Hepatocyte (in vitro differentiated cells): ENCODE measurements around the gene KANSL2. TPM values are rescaled to one million over a fixed set of nuclear protein-coding genes. Genes with fewer than 3 reads are reported as not detected.
"Not testable (repeated sequence)": the region's sequence is repeated elsewhere in the genome, so short reads cannot be mapped to it uniquely, and the experiment has no call there.

Source experiments
- DNase-seq: peaks from one replicate; pipeline ENCODE4 v3.0.0-alpha.2; 2016; ENCODE audit warnings: low spot score
- H2AFZ ChIP-seq: fragments of 200-600 bp; sonication (generic); 2 replicates; pipeline ENCODE4 v1.6.0; 2016; ENCODE audit warnings: antibody characterized with exemption, mild to moderate bottlenecking
- H3K27ac ChIP-seq: fragments of 200-600 bp; sonication (generic); 2 replicates; pipeline ENCODE4 v1.5.1; 2016; ENCODE audit warnings: mild to moderate bottlenecking
- H3K27me3 ChIP-seq: fragments of 200-600 bp; sonication (generic); 2 replicates; pipeline ENCODE4 v1.6.1; 2016
- H3K36me3 ChIP-seq: fragments of 200-600 bp; sonication (generic); replicated peaks from 2 replicates; pipeline ENCODE4 v1.5.1; 2016; ENCODE audit warnings: low read depth; ENCODE audit not compliant: insufficient read depth
- H3K4me1 ChIP-seq: fragments of 200-600 bp; sonication (generic); 2 replicates; pipeline ENCODE4 v1.5.1; 2016; ENCODE audit warnings: mild to moderate bottlenecking, moderate library complexity; ENCODE audit not compliant: insufficient read depth
- H3K4me2 ChIP-seq: fragments of 200-600 bp; sonication (generic); 2 replicates; pipeline ENCODE4 v1.6.0; 2016
- H3K4me3 ChIP-seq: fragments of 200-600 bp; sonication (generic); 2 replicates; pipeline ENCODE4 v1.5.1; 2016; ENCODE audit warnings: mild to moderate bottlenecking
- H3K79me2 ChIP-seq: fragments of 200-600 bp; sonication (generic); 2 replicates; pipeline ENCODE4 v1.6.0; 2017; ENCODE audit warnings: mild to moderate bottlenecking
- H3K9me2 ChIP-seq: fragments of 200-600 bp; sonication (generic); replicated peaks from 2 replicates; pipeline ENCODE4 v1.6.0; 2017; ENCODE audit warnings: mild to moderate bottlenecking; ENCODE audit not compliant: insufficient read depth
- H3K9me3 ChIP-seq: fragments of 200-600 bp; sonication (generic); 2 replicates; pipeline ENCODE4 v1.5.1; 2016; ENCODE audit warnings: low read depth, mild to moderate bottlenecking
- H4K20me1 ChIP-seq: fragments of 200-600 bp; sonication (generic); 2 replicates; pipeline ENCODE4 v1.6.0; 2016; ENCODE audit warnings: mild to moderate bottlenecking; ENCODE audit not compliant: insufficient read depth, poor library complexity, severe bottlenecking
- CTCF ChIP-seq: fragments of 200-600 bp; sonication (generic); IDR thresholded peaks from 2 replicates; pipeline ENCODE4 v1.5.1; 2016; ENCODE audit warnings: antibody characterized with exemption, mild to moderate bottlenecking; ENCODE audit not compliant: poor library complexity
- EZH2 ChIP-seq: fragments of 200-600 bp; sonication (generic); IDR thresholded peaks from 2 replicates; pipeline ENCODE4 v1.6.1; 2016; ENCODE audit warnings: antibody characterized with exemption, mild to moderate bottlenecking, borderline replicate concordance
- EZH2phosphoT487 ChIP-seq: fragments of 200-600 bp; sonication (generic); IDR thresholded peaks from one replicate; pipeline ENCODE4 v1.6.1; 2018; ENCODE audit warnings: antibody characterized with exemption, mild to moderate bottlenecking, low read depth, moderate library complexity; ENCODE audit not compliant: unreplicated experiment, severe bottlenecking
- WGBS: methylation state at CpG from one replicate; pipeline ENCODE4 v1.1.6; 2016; ENCODE audit warnings: low lambda C conversion rate; ENCODE audit errors: missing lambda C conversion rate; 5-methylcytosine and 5-hydroxymethylcytosine counted together
- polyA plus RNA-seq: library from polyadenylated mRNA; unstranded; fragments of >200 nt; fragmentation: Nextera tagmentation; extraction: Ambion mirVana; gene quantifications from 2 replicates; pipeline ENCODE4 v1.2.1, GENCODE V29; 2016
- total RNA-seq: library from RNA; depleted of rRNA; stranded (reverse); fragments of >200 nt; gene quantifications from 2 replicates; pipeline ENCODE4 v1.2.3, GENCODE V29; 2014

The KANSL2 gene
- total and polyA plus RNA-seq, 2 experiments from 2014 or later = 22.6 to 33.3 TPM

DNA sequence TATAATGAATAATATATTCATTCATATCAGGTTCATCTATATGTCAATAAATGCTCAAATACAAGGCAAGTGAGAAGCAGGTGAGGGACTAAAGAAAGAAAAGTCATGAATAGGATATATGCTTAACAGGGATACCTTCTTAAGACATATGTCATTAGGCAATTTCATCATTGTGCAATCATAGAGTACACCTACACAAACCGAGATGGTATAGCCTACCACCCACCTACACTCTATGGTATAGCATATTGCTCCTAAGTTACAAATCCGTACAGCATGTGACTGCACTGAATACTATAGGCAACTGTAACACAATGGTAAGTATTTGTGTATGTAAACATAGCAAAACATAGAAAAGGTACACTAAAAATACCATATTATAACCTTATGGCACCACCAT is 39.0 kb downstream of the KANSL2 start:
- Histone ChIP-seq H2AFZ (no peak overlapping the region), H3K27ac (no peak overlapping the region), H3K4me2 (no peak overlapping the region), H3K27me3 (no peaks in the 10 kb centered on the region), H3K9me2 (no peaks in the 10 kb centered on the region), H3K9me3 (no peaks in the 10 kb centered on the region), H3K4me3 (no peak overlapping the region), H3K79me2 (no peaks in the 10 kb centered on the region), H3K36me3 (no peaks in the 10 kb centered on the region), H4K20me1 (no peaks in the 10 kb centered on the region), H3K4me1 (no peaks in the 10 kb centered on the region)
- no peak for TF ChIP-seq CTCF
- no peak for TF ChIP-seq EZH2
- TF ChIP-seq EZH2phosphoT487 = no peak
- 98% methylated on average over 2 of the region's 2 CpGs for WGBS
- no peak for DNase-seq

DNA sequence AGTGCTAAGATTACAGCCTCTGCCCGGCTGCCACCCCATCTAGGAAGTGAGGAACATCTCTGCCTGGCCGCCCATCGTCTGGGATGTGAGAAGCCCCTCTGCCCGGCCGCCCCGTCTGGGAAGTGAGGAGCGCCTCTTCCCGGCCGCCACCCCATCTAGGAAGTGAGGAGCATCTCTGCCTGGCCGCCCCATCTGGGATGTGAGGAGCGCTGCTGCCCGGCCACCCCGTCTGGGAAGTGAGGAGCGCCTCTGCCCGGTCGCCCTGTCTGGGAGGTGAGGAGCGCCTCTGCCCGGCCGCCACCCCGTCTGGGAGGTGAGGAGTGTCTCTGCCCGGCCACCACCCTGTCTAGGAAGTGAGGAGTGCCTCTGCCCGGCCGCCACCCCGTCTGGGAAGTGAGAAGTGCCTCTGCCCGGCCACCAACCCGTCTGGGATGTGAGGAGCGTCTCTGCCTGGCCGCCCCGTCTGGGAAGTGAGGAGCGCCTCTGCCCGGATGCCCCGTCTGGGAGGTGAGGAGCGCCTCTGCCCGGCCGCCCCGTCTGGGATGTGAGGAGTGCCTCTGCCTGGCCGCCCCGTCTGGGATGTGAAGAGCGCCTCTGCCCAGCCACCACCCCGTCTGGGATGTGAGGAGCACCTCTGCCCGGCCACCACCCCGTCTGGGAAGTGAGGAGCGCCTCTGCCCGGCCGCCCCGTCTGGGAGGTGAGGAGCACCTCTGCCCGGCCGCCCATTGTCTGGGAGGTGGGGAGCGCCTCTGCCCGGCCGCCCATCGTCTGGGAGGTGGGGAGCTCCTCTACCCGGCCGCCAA is 40.1 kb downstream of the KANSL2 start:
- H3K9me3 ChIP-seq, H3K4me2 ChIP-seq, H2AFZ ChIP-seq, H3K4me1 ChIP-seq, H3K9me2 ChIP-seq, H4K20me1 ChIP-seq, H3K27me3 ChIP-seq, DNase-seq, H3K27ac ChIP-seq, H3K4me3 ChIP-seq, H3K79me2 ChIP-seq, H3K36me3 ChIP-seq: not testable (repeated sequence)
- 100% methylated on average over 8 of the region's 54 CpGs for WGBS

GRCh38 chr12:48640854-48641253 is 41.2 kb downstream of the KANSL2 start:
- H3K4me3 ChIP-seq = no peak overlapping the region
- H3K27ac ChIP-seq = no peak overlapping the region
- no peaks in the 10 kb centered on the region for H3K4me1 ChIP-seq
- H3K36me3 ChIP-seq = no peaks in the 10 kb centered on the region
- no peaks in the 10 kb centered on the region for H4K20me1 ChIP-seq
- no peak overlapping the region for H3K4me2 ChIP-seq
- TF ChIP-seq EZH2phosphoT487 (no peak), EZH2 (no peak), CTCF (no peak)
- H2AFZ ChIP-seq = no peak overlapping the region
- no peaks in the 10 kb centered on the region for H3K9me3 ChIP-seq
- H3K79me2 ChIP-seq = no peaks in the 10 kb centered on the region
- H3K27me3 ChIP-seq = no peaks in the 10 kb centered on the region
- WGBS = 97% methylated on average over 3 of the region's 3 CpGs
- no peaks in the 10 kb centered on the region for H3K9me2 ChIP-seq
- no peak for DNase-seq

- Histone ChIP-seq H3K27ac (no peak overlapping the region), H3K9me2 (no peaks in the 10 kb centered on the region), H3K27me3 (no peaks in the 10 kb centered on the region), H3K36me3 (no peaks in the 10 kb centered on the region), H3K4me1 (no peaks in the 10 kb centered on the region), H3K4me2 (no peak overlapping the region), H2AFZ (no peak overlapping the region), H3K79me2 (no peaks in the 10 kb centered on the region), H4K20me1 (no peaks in the 10 kb centered on the region), H3K9me3 (no peaks in the 10 kb centered on the region), H3K4me3 (no peak overlapping the region)
- no peak for DNase-seq
- no peak for TF ChIP-seq EZH2phosphoT487
- no peak for TF ChIP-seq CTCF
- no peak for TF ChIP-seq EZH2
These were observed 41.6 kb downstream of the KANSL2 start for GRCh38 chr12:48640428-48640827.
